Epithelial cell of prostate (primary cell): ENCODE results near the gene VSIG10L2.

Experiments
- DNase-seq: peaks from one replicate; pipeline ENCODE4 v3.0.0-alpha.2; 2011; ENCODE audit warnings: low read depth, low spot score
- H3K27ac ChIP-seq: fragments of 450-650 bp; 2 replicates; pipeline ENCODE4 v1.5.1; 2017; ENCODE audit warnings: mild to moderate bottlenecking

The VSIG10L2 gene

GRCh38 chr11:125926682-125927081 lies 19.2 kb upstream of the VSIG10L2 start:
- no peak overlapping the region for H3K27ac ChIP-seq
- no peak for DNase-seq

DNA sequence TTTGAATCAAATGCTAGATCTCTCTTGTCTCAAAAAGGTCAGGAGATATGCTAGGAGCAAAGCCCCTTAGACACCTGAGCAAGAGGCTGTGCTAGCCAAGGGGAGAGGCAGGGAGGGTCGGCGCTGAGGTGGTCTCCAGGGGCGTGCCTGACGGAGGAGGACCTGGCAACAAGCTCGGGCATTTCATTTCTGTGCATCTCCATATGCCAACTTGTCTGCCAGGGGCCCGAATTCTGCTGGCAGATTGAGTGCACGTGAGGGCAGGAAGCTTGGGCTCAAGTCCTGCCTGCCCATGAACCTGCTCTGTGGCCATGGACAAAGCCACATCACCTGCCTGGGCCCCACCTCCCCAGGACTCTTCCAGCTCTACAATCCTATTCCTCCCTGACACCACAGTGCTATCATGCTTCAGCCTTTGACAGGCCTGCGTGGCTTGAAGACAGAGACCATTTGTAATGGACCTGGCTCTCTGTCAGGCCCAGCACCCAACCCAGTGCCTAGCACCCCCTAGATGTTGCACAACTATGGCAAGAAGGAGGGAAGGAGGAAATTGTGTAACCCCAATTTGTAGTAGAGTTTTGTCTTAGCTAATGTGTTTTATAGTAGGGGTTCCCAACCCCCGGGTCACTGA lies 16.3 kb upstream of the VSIG10L2 start:
- no peak for DNase-seq
- H3K27ac ChIP-seq = no peak overlapping the region

DNA sequence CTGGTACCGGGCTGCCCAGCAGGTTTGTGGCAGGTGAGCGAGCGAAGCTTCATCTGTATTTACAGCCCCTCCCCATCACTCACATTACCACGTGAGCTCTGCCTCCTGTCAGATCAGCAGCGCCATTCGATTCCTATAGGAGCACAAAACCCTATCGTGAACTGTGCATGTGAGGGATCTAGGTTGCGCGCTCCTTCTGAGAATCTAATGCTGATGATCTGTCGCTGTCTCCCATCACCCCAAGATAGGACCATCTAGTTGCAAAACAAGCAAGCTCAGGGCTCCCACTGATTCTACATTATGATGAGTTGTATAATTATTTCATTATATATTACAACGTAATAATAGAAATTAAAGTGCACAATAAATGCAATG lies 15.8 kb upstream of the VSIG10L2 start:
- no peak for DNase-seq
- H3K27ac ChIP-seq = no peak overlapping the region

- no peak for DNase-seq
- no peak overlapping the region for H3K27ac ChIP-seq
Measured at GRCh38 chr11:125931116-125931515, 14.7 kb upstream of the VSIG10L2 start.

GRCh38 chr11:125931668-125932067 lies 14.2 kb upstream of the VSIG10L2 start:
- no peak for DNase-seq

DNA sequence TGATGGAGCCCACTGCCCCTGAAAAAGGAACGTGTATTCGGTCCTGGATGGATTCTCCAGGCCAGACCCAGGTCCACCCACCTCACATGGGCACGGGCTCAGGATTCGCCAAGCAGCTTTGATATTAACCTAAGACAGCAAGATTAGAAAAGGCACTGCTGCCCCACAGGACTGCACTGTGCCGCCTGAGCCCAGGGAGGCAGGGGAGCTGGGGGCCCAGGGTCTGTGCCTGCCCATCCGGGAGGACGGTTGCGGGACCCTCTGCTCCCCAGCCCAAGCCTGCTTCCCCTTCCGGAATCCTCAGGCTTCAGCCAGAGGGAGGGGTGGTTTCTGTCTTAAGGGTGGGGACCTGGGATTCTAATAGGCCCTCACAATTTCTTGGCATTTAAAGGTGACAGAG lies 13.5 kb upstream of the VSIG10L2 start:
- no peak for DNase-seq
- no peak overlapping the region for H3K27ac ChIP-seq

More at GRCh38 chr11:125931668-125932067, 14.2 kb upstream of the VSIG10L2 start:
- no peak overlapping the region for H3K27ac ChIP-seq

DNA sequence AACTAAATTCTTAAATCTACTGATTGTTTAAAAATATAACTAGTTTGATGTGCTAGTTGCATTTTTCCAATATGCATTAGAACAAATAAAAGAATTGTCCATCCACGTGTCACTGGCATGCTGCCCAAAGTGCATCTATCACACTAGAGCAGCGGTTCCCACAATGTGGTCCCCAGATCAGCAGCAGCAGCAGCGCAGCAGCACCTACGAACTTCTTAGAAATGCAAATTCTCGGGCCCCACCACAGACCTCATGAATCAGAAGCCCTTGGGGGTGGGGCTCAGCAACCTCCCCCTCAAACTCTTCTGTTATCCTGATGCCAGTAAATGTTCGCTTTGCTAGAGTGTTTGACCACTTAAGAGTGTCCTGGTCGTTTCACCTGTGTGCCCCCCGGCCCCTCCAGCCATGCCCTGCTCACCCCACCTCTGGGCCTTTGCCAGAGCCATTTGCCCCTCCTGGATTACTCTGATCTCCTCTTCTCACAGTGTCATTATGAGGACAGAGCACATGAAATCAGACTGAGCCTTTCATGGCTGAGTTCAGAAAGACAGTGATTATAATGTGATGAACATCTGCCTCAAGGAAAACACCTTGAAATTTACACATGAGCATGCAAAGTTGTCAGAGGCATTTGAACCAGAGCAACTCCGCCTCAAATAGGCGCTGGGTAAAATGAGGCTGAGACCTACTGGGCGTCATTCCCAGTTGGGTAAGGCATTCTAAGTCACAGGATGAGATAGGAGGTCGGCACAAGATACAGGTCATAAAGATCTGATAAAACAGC lies 12.6 kb upstream of the VSIG10L2 start:
- DNase-seq = no peak
- no peak overlapping the region for H3K27ac ChIP-seq

- DNase-seq = no peak
- H3K27ac ChIP-seq = no peak overlapping the region
Measured at GRCh38 chr11:125934473-125934872, 11.4 kb upstream of the VSIG10L2 start.

GRCh38 chr11:125935056-125935455 lies 10.8 kb upstream of the VSIG10L2 start:
- no peak overlapping the region for H3K27ac ChIP-seq
- DNase-seq = no peak

DNA sequence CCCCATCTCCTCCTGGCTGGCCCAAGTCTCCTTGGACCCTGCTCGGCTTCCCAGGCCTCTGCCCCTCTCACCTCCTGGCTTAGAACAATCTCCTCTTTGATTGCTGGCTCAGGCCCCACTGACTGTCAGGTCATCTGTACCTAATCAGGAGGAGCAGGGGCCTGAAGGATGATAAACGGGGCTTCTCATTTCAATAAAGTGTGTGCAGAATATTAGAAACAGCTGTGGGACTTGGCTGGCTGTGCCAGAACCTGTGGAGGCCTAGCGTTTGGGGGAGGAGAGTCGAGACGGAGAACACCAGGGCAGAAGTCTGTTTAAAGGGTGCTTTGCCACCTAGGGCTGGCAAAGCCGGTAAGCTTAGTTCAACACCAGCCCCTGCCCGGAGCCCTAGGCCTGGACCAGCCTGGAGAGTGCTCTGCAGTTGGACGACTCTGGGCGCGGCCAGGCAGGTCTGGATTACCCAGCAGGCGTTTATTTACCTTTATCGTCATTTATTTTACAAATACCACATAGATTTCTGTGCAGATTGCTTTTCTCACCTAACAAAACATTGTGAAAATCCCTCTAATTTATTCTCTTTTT lies 10.1 kb upstream of the VSIG10L2 start:
- DNase-seq = no peak
- no peak overlapping the region for H3K27ac ChIP-seq

DNA sequence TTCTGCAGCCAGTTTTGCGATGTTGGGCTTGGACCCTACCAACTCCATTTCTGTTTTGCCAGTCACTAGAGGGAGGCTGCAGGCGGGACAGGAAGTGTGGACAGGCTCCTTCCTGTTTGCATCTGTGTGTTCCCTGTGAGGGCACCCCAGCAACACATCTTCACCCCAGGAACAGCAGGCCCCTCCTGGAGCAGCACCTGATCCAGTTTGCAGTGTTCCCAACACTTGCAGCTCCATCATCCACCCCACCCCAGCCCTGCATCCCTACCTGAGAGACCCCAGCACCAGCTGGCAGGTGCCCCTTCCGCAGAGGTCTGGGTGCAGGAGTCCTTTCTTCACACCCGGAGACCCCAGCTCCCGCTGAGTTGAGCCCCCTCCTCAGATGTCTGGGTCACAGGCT lies 7.4 kb upstream of the VSIG10L2 start:
- H3K27ac ChIP-seq = no peak overlapping the region
- no peak for DNase-seq

GRCh38 chr11:125939081-125939521 lies 6.7 kb upstream of the VSIG10L2 start:
- DNase-seq = no peak
- no peak overlapping the region for H3K27ac ChIP-seq

DNA sequence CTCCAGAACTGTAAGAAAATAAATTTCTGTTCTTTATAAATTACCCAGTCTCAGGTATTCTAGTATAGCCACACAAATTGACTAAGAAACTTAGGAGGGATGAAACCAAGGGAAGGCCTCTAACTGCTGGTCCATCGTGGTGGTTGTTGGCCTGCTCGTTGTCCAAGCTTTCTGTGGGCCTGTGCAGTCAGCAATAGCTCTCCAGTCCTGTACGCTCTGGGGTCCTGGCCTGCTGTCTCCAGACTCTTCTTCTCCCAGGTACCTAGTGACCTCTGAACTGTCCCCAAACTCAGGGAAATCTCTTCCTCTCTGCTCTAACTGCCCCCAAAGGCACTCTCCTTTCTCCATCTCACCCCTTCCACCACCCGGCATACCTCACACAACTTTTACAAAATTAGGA lies 5.7 kb upstream of the VSIG10L2 start:
- DNase-seq = no peak
- no peak overlapping the region for H3K27ac ChIP-seq

- H3K27ac ChIP-seq = no peak overlapping the region
- no peak for DNase-seq
Measured at GRCh38 chr11:125941267-125941618, 4.6 kb upstream of the VSIG10L2 start.

DNA sequence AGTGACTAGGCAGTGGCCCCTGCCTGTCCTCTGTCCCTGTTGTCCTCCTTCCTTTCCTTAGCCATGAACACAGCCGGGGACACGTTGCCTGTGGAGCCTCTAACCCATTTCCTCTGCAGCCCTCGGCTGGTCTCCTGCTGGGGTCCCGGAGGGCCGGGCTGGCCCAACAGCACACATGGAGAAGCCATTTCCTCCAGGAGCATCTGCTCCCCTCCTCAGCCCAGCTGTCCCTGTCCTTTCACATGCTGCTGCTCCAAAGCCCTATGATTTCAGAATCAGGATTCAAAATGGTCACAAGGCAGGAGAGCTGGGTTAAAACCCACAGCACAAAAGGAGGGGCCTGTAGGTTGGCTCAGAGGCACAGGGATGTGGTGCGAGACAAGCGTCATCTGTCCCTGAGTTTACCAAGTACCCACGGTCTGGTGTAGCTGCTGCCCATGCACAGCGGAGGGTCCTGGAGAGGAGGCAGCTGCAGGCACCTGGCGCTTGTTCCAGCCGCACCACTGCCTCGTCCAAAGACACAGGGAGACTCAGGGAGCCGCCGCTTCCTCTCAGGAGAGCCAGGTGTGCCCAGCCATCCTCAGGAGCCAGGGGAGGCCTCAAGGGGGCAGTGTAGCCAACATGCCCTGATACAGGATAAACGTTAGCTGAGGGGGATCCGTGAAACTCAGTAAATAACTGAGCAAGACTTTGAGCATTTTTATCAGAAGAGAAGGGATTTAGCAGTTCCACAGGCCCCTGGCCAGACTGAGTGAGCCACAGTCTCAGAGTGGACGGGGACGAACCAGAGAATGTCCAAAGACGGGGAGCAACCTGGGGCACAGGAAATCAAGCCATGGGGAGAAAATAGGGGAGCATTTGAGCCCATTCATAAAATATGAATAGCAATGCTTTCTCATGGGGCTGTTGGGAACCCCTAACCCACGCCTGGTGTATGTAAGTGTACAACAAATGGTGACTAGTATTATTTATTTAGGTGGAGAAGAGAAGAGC lies 3.9 kb upstream of the VSIG10L2 start:
- no peak overlapping the region for H3K27ac ChIP-seq
- DNase-seq = no peak

GRCh38 chr11:125942771-125943428 lies 2.9 kb upstream of the VSIG10L2 start:
- DNase-seq = no peak
- H3K27ac ChIP-seq = no peak overlapping the region

DNA sequence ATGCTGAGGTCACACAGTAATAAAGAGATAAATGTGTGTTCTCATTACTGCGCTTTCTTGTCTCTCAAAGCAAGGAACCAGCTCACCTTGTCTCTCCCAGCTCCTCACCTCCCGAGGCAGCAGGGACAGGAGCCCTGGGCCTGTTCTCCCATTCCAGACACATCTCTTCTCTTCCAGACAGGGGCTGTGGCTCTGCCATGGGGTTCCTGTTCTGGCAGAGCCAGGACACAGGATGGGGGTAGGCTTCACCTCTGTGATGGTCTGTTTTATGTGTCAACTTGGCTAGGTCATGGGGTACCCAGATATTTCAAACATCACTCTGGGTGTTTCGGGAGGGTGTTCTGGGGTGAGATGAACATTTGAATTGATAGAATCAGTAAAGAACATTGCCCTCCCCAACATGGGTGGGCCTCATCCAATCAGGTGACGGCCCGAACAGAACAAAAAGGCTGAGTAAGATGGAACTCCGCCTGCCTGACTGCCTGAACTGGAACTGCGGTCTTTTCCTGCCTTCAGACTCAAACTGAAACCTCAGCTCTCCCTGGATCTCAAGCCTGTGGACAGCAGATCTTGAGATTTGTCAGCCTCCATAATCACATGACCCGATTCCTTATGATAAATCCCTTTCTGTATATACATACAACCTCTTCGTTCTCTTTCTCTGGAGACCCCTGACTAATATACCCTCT lies 2.0 kb upstream of the VSIG10L2 start:
- no peak for DNase-seq

GRCh38 chr11:125944350-125945010 lies 1.4 kb upstream of the VSIG10L2 start:
- no peak for DNase-seq
- no peak overlapping the region for H3K27ac ChIP-seq

More for the DNA sequence above, 2.0 kb upstream of the VSIG10L2 start:
- no peak overlapping the region for H3K27ac ChIP-seq
